Caco-2 (cell line): ENCODE results near the gene ITPR1. TPM values are rescaled to one million over a fixed set of nuclear protein-coding genes. Genes with fewer than 3 reads are reported as not detected.

ENCODE experiments used
- BruUV-seq: library from RNA; stranded (reverse); fragments of 400-500 nt; replicated peaks from 2 replicates; lab custom pipeline; 2021; lab: Mats Ljungman, UMichigan
- CTCF ChIA-PET: fragments of 300-600 bp; sonication (Branson Sonifier 250); formaldehyde crosslinking; loops from one replicate; lab custom pipeline; 2022; ENCODE audit warnings: antibody characterized with exemption; lab: Charles Lee
- POLR2A ChIA-PET: fragments of 300-600 bp; sonication (Branson Sonifier 250); formaldehyde crosslinking; loops from one replicate; lab custom pipeline; 2022; ENCODE audit warnings: antibody characterized with exemption; lab: Charles Lee
- DNase-seq, 2 experiments: peaks; one replicate each; pipeline versions ENCODE4 v3.0.0 to v3.0.0-alpha.2; 2020 to 2022
- H3K27me3 ChIP-seq: replicated peaks from 2 replicates; pipeline ENCODE4 v1.6.0; 2011; ENCODE audit warnings: low read length; ENCODE audit not compliant: control insufficient read depth, insufficient read depth
- H3K36me3 ChIP-seq: 2 replicates; pipeline ENCODE4 v1.5.1; 2011; ENCODE audit warnings: low read length; ENCODE audit not compliant: control insufficient read depth, insufficient read depth
- H3K4me1 ChIP-seq: fragments of 250-450 bp; sonication (Bioruptor Pico); 2 replicates; pipeline ENCODE4 v1.5.1; 2020; ENCODE audit warnings: mild to moderate bottlenecking
- H3K4me3 ChIP-seq: 2 replicates; pipeline ENCODE4 v1.5.1; 2011; ENCODE audit warnings: low read depth, mild to moderate bottlenecking, control low read depth, low read length
- H3K9me3 ChIP-seq: fragments of 250-450 bp; sonication (Bioruptor Pico); 2 replicates; pipeline ENCODE4 v1.5.1; 2020; ENCODE audit warnings: mild to moderate bottlenecking, moderate library complexity
- H3K27ac Mint-ChIP-seq: one replicate; pipeline ENCODE4 v1.8.0; 2022; ENCODE audit warnings: mixed read lengths; ENCODE audit not compliant: unreplicated experiment
- H3K27me3 Mint-ChIP-seq: one replicate; pipeline ENCODE4 v1.8.0; 2022; ENCODE audit warnings: mixed read lengths; ENCODE audit not compliant: insufficient read depth, unreplicated experiment
- H3K36me3 Mint-ChIP-seq: one replicate; pipeline ENCODE4 v1.8.0; 2022; ENCODE audit warnings: mild to moderate bottlenecking, mixed read lengths; ENCODE audit not compliant: insufficient read depth, unreplicated experiment
- H3K4me1 Mint-ChIP-seq: one replicate; pipeline ENCODE4 v1.8.0; 2022; ENCODE audit warnings: low read depth, mixed read lengths; ENCODE audit not compliant: unreplicated experiment
- H3K4me3 Mint-ChIP-seq: one replicate; pipeline ENCODE4 v1.8.0; 2022; ENCODE audit warnings: mild to moderate bottlenecking, moderate library complexity, mixed read lengths; ENCODE audit not compliant: unreplicated experiment
- H3K9me3 Mint-ChIP-seq: one replicate; pipeline ENCODE4 v1.8.0; 2022; ENCODE audit warnings: mixed read lengths; ENCODE audit not compliant: unreplicated experiment
- intact Hi-C: fragments of 100-400 bp; cut with micrococcal nuclease; formaldehyde crosslinking; loops from one replicate; pipeline ENCODE4 v1.10.0; 2022; ENCODE audit not compliant: unreplicated experiment
- total RNA-seq: library from RNA; stranded (reverse); gene quantifications from 2 replicates; pipeline ENCODE4 v1.2.3, GENCODE V29; 2022
- TF ChIP-seq, protein P1 (sequence below), 2 experiments: fragments of 200-600 bp in 1 of 2; IDR thresholded peaks; 1 replicate in 1 of 2; 2 replicates in 1 of 2; pipeline versions ENCODE4 v1.5.1 to v1.8.0; 2011 to 2022; ENCODE audit warnings: antibody characterized with exemption in 1 of 2, control low read depth in 1 of 2, inconsistent platforms in 1 of 2, low read depth in 1 of 2, low read length in 1 of 2, mild to moderate bottlenecking in 1 of 2, moderate library complexity in 1 of 2; ENCODE audit not compliant: insufficient read depth in 1 of 2, severe bottlenecking in 1 of 2, unreplicated experiment in 1 of 2

Gene ITPR1
- total RNA-seq, 1 experiment from 2014 or later, result 10.4 TPM

DNA sequence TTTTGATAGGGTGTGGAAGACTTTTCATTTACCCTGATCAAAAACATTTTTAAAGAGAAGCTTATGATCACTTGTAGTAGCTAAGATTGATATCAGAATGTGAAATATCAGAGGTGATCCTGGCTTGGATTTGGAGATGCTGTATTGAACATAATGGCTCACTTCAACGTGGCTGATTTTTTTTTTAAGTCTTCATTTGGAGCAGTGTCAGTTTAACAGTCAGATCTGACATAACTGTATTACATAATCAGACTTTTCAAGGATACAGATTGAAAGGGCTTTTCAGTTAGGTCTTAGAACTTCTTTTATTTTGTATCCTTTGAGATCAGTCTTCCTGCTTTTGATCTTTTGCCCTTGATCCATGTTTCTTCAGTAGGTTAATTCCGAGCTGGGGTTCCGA lies 98.5 kb downstream of the ITPR1 start:
- H3K4me3 Mint-ChIP-seq, result no peak overlapping the region
- no peak overlapping the region for H3K4me3 ChIP-seq
- no peaks in the 10 kb centered on the region for H3K4me1 ChIP-seq
- no peak for DNase-seq
- H3K27ac Mint-ChIP-seq, result no peak overlapping the region
- no peaks in the 10 kb centered on the region for H3K27me3 ChIP-seq
- H3K36me3 ChIP-seq, result no peaks in the 10 kb centered on the region
- TF ChIP-seq, protein P1, sequence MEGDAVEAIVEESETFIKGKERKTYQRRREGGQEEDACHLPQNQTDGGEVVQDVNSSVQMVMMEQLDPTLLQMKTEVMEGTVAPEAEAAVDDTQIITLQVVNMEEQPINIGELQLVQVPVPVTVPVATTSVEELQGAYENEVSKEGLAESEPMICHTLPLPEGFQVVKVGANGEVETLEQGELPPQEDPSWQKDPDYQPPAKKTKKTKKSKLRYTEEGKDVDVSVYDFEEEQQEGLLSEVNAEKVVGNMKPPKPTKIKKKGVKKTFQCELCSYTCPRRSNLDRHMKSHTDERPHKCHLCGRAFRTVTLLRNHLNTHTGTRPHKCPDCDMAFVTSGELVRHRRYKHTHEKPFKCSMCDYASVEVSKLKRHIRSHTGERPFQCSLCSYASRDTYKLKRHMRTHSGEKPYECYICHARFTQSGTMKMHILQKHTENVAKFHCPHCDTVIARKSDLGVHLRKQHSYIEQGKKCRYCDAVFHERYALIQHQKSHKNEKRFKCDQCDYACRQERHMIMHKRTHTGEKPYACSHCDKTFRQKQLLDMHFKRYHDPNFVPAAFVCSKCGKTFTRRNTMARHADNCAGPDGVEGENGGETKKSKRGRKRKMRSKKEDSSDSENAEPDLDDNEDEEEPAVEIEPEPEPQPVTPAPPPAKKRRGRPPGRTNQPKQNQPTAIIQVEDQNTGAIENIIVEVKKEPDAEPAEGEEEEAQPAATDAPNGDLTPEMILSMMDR (IDR thresholded peaks at IDR 0.05; ENCODE audit: insufficient read depth in 1 of 2, low read depth in 1 of 2, low read length in 1 of 2, severe bottlenecking in 1 of 2, unreplicated experiment in 1 of 2), result no peak
- BruUV-seq, result no TSS peak
- H3K27me3 Mint-ChIP-seq, result no peaks in the 10 kb centered on the region
- H3K36me3 Mint-ChIP-seq, result no peaks in the 10 kb centered on the region
- H3K9me3 Mint-ChIP-seq, result no peaks in the 10 kb centered on the region
- intact Hi-C loops, result no loop called here
- ChIA-PET POLR2A (no interaction called here), CTCF (no interaction called here)
- no peaks in the 10 kb centered on the region; the same call in 1 of the 2 replicates for H3K9me3 ChIP-seq
- H3K4me1 Mint-ChIP-seq, result no peaks in the 10 kb centered on the region

DNA sequence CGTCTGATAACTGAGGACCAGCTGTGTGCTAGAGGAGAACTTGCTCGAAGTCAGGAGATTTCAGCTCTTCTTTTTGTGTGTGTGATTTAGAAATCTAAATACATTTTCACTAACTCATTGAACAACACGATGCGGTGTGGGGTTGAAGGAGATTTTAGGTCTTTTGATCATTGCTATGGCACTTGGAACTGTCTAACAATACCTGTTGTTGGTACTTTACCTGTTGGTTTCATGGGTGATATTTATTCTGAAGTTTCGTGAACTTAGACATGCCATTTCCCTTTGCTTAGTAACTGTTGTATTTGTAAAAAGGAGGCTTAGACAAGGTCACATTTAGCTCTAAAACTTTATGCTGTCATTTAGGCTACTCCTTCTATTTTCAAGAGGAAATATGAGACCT lies 99.9 kb downstream of the ITPR1 start:
- POLR2A ChIA-PET, result no interaction called here
- no TSS peak for BruUV-seq
- H3K27me3 Mint-ChIP-seq, result peaks cover under 1% of the 10 kb centered on the region
- H3K4me3 Mint-ChIP-seq, result no peak overlapping the region
- no peaks in the 10 kb centered on the region for H3K9me3 Mint-ChIP-seq
- intact Hi-C loops, result no loop called here
- no peak overlapping the region for H3K27ac Mint-ChIP-seq
- Histone ChIP-seq H3K9me3 (no peaks in the 10 kb centered on the region; the same call in 1 of the 2 replicates), H3K4me3 (no peak overlapping the region), H3K4me1 (no peaks in the 10 kb centered on the region), H3K27me3 (no peaks in the 10 kb centered on the region), H3K36me3 (no peaks in the 10 kb centered on the region)
- CTCF ChIA-PET, result no interaction called here
- DNase-seq, result no peak
- no peaks in the 10 kb centered on the region for H3K4me1 Mint-ChIP-seq
- H3K36me3 Mint-ChIP-seq, result no peaks in the 10 kb centered on the region
- TF ChIP-seq, protein P1 (IDR thresholded peaks at IDR 0.05; ENCODE audit: insufficient read depth in 1 of 2, low read depth in 1 of 2, low read length in 1 of 2, severe bottlenecking in 1 of 2, unreplicated experiment in 1 of 2), result no peak

DNA sequence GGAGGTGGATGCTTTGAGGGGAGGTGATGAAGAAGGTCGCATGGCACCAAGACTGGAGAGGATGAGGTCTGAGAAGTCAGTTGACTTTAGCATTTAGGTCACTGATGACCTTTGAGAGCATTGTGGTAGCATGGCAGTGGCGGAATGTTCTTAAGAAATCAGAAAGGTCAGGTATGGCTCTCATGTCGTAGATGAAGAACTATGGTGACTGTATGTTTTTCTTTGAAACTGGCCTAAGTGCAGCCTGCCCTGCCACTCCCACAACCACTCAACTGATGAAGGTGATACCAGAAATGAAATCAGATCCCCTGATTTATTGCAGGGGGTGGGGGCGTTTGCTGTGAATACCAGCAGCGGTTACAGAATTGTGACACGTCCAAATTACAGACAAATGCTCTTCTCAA lies 102.6 kb downstream of the ITPR1 start:
- no peak for DNase-seq
- TF ChIP-seq, protein P1 (IDR thresholded peaks at IDR 0.05; ENCODE audit: insufficient read depth in 1 of 2, low read depth in 1 of 2, low read length in 1 of 2, severe bottlenecking in 1 of 2, unreplicated experiment in 1 of 2), result no peak
- Mint-ChIP-seq H3K27me3 (peaks cover 2% of the 10 kb centered on the region), H3K4me1 (no peaks in the 10 kb centered on the region), H3K27ac (no peak overlapping the region), H3K4me3 (no peak overlapping the region), H3K9me3 (no peaks in the 10 kb centered on the region), H3K36me3 (no peaks in the 10 kb centered on the region)
- H3K4me1 ChIP-seq, result no peaks in the 10 kb centered on the region
- ChIA-PET POLR2A (no interaction called here), CTCF (no interaction called here)
- H3K9me3 ChIP-seq, result no peaks in the 10 kb centered on the region; the same call in 1 of the 2 replicates
- intact Hi-C loops, result no loop called here
- H3K27me3 ChIP-seq, result no peaks in the 10 kb centered on the region
- no peaks in the 10 kb centered on the region for H3K36me3 ChIP-seq
- no peak overlapping the region for H3K4me3 ChIP-seq
- no TSS peak for BruUV-seq
